ENCODE results near the gene CREM.

Gene CREM

DNA sequence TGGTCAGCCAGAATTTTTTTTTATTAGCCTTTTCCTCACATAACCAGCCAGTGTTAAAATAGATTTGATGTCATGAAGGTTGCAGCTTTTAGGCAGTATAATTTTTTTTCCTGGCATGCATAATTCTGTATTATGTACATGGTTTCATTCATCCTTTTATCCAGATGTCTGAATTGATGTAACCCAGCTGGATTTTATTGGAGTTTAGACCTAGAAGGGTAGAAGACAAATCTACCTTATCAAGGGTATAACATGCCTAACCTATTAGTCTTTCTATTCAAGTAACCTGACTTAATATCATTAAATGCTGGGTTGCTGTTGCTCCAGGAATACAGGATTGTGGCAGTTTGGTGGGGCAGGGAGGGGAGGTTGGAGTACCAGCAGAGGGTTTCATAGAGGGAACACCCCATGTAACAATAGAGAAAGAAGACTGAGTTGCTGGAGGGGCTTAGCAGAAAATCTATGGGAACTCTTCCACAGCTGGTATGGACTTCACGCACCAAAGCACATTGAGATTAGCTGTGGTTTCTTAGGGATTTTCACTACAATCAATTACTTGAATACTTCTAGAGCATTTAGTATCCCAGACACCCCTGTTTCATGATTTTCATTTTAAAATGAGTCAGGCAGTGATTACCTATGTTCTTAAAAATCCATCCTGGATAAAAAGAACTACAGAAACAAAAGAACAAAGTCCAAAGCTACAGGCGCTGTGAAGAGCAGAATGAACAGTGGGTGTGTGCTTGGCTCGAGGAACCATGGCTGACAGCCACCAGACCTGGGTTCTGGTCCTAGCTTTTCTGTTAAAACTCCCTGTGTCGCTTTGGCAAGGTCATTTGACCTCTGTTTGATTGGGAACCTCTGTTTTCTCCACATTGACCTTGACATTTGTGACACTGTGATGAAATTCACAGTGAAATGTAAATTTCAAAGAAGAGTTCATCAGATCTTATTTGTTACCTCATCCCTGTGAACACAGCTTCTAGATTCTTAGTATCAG is 93.5 kb downstream of the CREM start:
- peak; percentile 79 for DNase-seq (ENCODE audit: low read depth, low spot score)

DNA sequence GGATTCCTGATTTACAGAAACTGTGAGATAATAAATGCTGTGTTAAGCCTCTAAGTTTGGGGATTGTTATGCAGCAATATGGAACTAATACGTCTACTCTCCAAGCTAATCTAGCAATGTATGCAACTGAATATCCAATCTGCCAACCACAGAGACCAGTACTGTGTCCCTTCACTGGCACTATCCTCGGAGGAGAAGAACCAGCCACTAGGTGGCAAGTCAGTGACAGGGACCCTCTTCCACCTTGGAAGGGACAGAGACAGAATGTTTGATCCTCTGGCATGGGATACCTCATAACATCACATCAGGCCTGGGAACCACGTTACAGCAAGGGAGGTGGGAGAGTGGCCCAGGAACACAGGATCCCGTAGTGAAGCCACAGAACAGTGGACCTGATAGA is 96.4 kb downstream of the CREM start:
- no peak for DNase-seq (ENCODE audit: low read depth, low spot score)

DNA sequence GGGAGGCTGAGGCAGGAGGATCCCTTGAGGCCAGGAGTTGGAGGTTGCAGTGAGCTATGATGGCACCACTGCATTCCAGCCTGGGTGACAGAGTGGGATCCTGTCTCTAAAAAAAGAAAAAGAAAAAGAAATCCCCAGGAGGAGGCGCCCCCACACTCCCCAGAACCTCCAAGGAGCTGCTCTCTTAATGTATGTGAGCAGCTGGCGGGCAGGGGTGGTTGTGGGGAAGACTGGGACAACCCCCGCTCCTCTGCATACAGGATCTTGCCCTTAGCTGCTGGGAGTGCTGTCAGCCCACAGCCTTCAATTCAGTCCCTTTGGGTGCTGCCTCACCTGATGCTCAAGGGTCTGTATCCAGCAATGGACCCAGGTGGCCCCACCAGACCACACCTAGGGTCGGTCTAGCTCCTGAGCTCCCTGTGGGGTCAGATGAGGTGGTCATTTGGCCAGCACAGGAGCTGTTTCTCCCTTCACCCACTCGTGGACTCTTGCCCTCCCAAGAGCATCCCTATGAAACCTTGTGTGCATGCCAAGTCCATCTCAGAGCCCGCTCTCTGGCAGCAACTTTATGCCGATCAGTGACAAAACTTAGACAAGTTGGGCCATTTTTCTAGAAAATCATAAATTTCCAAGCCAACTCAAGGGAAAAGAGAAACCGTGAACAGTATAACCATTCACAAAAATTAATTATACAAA is 97.5 kb downstream of the CREM start:
- no peak for DNase-seq (ENCODE audit: low read depth, low spot score)

DNA sequence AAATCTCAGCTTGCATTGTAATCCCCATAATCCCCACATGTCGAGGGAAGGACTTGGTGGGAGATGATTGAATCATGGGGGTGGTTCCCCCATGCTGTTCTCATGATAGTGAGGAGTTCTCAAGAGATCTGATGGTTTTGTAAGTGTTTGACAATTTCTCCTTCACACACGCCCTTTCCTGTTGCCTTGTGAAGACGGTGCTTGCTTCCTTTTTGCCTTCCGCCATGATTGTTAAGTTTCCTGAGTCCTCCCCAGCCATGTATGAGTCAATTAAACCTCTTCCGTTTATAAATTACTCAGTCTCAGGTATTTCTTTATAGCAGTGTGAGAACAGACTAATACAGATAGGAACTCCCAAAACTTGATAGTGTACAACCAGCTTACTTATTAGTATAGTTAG is 98.6 kb downstream of the CREM start:
- DNase-seq (ENCODE audit: low read depth, low spot score) = no peak

DNA sequence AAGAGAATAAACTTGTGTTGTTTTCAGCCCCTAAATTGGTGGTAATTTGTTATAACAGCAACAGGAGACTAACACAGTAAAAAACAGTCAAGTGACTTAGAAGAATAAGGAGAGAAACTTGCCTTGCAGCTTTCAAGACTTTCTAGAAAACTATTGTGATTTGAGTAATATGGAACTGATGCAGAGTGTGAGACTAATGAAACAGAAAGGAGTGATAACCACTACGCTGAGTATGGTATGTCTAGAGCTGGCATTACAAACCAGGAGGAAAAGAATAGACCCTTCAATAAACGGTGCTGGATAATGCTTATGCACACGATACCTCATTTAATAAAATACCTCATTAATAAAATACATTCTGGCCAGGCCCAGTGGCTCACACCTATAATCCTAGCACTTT is 99.9 kb downstream of the CREM start:
- DNase-seq (ENCODE audit: low read depth, low spot score) = no peak

DNA sequence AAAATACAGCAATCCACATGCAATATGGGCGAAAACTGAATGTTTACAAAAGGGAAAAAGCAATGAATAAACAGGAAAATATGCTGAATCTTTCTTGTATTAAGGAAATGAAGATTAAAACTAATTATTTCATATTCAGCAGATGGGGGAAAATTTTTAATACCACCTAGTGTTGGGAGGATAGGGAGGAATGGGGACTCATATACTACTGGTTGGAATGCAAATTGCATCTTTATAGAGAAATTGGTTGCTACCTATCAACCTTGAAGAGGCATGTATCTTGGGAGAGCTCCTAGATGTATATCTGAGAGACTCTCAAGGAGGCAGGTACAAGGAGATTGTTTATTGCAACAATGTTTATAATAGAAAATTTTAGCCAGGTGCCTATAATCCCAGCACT is 101.4 kb downstream of the CREM start:
- DNase-seq (ENCODE audit: low read depth, low spot score) = no peak

DNA sequence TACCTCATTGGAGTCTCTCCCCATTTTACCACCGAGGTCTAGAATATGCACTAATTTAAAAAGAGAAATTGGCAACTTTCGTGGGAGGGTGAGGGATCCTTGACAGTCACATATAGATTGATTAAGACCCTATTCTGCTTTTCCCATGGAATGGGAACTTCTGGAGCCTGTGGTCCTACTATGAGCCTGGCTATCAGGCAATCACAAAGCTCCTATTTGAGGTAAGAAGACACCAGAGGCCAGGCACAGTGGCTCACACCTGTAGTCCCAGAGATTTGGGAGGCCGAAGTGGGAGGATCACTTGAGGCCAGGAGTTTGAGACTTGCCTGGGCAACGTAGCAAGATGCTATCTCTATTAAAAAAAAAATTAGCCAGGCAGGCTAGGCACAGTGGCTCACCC is 105.0 kb downstream of the CREM start:
- no peak for DNase-seq (ENCODE audit: low read depth, low spot score)

DNA sequence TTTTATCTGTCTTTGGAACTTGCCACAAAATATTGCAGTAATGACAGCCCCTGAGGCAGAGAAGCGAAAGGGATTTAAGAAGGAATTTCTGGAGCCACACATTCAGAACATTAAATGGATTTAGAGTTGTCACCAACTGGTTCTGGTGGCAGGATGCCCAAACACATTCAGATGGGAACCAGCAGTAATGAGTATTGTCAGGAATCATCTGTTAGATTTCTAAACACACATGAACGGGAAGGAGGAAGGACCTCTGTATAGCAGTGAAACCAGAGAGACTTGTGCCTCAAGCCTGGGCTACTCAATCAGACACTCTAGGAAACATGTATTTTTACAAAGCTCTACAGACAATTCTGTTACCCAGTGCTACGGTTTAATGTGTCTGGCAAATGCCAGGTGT is 105.9 kb downstream of the CREM start:
- DNase-seq (ENCODE audit: low read depth, low spot score) = no peak

DNA sequence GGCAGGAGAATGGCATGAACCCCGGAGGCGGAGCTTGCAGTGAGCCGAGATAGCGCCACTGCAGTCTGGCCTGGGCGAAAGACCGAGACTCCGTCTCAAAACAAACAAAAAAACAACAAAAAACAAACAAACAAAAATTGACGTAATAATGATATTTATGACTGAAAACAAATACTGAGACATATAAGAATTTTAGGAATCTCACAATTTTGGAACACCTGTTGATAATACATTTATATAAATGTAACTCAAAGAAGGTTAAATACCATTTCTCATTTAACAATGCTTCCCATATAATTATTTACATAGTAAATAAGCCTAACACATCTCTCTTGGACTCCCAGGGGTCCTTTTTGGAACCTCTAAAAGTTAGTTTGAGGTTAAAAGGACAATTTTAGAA is 107.4 kb downstream of the CREM start:
- DNase-seq (ENCODE audit: low read depth, low spot score) = no peak

DNA sequence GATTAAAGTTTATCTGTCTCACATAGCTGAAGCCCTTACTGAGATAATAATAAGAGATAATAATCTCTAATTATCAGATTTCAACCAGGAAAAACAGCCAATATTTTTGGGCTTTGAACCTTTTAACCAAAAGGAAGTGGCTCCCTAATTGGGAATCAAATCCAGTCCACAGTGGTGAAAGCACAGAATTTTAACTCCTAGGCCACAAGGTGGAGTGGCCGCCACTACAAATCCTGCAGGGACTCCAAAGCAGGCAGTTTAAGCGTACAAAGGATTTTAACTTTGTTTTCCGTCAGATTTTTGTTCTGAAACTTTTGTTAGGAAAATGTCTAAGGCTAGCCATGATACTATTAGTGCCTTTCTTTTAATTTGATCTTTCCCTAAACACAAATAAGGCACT is 110.1 kb downstream of the CREM start:
- DNase-seq (ENCODE audit: low read depth, low spot score) = peak; percentile 66

DNA sequence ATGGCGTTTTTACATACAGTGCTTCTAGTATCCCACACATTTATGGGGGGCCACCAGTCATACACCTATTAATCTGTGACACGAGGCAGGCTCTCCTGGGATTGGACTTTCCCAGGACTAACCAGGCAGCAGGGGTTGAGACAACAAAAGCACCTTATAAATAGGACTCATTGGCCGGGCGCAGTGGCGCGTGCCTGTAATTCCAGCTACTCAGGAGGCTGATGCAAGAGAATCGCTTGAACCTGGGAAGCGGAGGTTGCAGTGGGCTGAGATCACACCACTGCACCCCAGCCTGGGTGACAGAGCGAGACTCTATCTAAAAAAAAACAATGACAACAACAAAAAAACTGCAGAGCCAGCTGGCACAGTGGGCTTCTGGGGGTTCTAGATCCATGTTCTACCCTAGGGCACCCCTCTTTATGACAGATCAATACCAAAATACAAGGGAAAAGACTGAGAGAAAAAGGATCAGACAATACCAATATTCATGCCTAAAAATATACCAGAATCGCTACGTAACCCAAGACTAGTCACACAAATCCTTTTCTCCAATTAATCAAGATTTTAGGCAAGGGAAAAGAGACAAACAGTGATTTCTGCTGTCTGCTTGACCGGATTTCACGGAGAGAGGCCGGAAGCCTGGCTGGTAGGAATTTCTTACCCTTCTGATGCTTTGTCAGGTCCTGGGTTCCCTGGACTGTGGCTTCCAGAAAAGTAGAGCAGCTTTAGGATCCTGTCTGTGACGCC is 111.3 kb downstream of the CREM start:
- DNase-seq (ENCODE audit: low read depth, low spot score) = no peak

DNA sequence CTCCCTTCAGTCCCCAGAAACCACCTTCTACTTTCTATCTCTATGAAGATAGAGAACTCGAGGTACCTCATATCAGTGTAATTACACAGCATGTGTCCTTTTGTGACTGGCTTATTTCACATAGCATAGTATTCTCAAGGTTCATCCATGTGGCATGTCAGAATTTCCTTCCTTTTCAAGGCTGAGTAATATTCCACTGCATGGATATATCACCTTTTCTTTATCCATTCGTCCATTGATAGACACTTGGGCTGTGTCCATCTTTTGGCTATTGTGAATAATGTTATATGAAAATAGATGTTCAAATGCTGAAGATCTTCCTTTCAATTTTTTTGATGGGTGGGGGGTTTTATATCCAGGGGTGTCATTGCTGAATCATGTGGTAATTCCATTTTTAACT is 117.9 kb downstream of the CREM start:
- DNase-seq (ENCODE audit: low read depth, low spot score) = no peak

DNA sequence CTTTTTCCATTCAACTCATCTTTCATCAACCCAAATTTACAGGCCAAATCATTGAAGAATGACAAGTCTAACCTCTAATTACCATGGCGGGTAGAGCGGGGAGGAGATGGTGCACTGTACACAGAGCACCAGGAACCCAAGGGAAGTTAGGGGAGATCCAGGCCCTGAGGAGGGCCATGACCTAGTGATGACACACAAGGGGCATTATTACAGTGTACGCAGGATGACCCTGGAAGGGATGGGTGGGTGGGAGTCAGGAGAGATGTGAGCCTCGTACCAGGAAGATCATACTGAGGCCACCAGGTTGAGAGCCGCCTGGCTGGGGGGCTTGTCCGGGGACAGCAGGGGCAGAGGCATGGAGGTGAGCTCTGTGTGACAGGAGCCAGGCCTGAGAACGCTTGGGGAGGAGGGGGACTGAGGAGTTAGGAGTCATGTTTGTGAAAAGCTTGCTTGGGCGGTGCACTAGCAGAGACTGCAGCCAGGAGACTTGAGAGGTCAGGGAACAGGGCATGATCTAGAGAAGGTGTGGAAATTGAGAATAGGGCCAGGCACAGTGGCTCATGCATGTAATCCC is 120.2 kb downstream of the CREM start:
- no peak for DNase-seq (ENCODE audit: low read depth, low spot score)

DNA sequence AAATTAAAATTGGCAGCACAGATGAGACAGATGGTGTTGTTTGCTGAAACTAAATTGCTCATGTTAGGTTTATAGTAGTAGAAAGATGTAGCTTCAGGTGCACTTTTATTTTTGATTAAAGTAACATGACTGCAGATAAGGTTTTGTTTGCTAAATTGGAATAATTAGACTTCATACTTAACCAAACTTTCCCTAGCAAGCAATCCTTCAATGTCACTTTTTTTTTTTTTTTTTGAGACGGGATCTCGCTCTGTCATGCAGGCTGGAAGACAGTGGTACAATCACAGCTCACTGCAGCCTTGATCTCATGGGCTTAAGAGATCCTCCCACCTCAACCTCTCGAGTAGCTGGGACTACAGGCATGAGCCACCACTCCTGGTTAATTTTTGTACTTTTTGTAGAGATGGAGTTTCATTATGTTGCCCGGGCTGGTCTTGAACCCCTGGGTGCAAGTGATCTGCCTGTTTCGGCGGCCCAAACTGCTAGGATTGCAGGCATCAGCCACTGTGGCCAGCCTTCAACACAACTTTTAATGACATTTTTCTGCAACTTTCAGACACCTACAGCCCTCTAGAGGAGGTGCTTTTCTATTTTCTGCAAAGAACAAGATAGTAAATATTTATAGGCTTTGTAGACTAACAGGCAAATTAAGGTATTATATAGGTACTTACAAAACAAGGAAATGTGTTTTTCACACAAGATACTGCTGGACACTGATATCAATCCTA is 124.9 kb downstream of the CREM start:
- no peak for DNase-seq (ENCODE audit: low read depth, low spot score)

DNA sequence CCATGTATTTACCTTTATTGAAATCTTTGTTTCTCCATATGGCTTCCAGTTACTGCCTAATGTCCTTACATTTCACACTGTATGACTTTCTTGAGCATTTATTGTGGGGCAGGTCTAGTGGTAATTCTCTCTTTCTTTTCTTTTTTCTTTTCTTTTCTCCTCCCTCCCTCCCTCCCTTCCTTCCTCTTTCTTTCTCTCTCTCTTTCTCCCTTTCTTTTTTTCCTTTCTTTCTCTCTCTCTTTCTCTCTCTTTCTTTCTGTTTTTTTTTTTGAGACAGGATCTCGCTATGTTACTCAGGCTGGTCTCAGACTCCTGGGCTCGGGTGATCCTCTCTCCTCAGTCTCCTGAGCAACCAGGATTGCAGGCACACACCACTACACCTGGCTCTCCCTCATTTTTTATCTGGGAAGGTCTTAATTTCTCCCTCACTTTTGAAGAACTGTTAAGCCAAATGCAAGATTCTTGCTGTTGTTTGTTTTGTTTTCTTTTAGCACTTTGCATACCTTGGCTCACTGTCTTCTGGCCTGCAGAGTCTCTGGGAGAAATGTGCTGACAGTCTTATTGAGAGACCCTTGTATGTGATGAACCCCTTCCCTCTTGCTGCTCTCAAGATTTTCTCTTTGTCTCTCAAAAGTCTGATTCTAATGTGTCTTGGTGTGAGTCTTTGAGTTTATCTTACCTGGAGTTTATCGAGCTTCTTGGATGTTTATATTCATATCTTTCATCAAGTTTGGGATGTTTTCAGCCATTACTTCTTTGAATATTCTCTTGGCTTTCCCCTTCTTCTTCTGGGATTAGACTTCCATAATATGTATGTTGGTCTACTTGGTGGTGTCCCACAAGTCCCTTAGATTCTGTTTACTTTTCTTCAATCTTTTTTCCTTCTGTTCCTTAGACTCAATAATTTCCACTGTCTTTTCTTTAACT is 130.7 kb downstream of the CREM start:
- no peak for DNase-seq (ENCODE audit: low read depth, low spot score)

DNA sequence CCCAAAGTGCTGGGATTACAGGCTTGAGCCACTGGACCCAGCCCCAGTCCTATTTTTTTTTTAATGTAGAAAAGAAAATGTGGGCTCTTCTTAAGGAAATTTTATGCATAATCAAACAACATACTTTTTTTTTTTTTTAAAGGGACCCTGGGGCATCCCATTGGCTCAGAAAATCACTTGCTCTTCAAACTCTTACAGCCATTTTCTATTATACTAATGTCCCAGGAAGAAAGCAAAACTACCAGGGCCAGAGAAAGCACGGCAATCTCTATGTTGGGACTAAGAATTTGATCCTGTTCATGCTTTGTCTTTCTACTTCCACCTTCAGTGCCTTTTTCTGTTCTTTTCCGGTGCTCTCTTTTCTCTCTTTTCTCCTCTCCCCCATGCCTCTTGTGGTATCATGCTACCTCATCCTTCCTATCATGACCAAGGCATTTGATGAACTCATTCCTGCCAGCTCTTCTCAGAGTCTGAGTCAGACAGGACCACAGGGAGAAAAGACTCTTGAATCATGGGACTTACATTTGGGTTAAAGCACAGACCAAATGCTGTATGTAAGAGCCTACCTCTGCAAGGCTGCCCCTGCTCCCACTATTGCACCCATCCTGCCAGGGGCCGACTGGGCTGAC is 133.2 kb downstream of the CREM start:
- DNase-seq (ENCODE audit: low read depth, low spot score) = peak; percentile 85

DNA sequence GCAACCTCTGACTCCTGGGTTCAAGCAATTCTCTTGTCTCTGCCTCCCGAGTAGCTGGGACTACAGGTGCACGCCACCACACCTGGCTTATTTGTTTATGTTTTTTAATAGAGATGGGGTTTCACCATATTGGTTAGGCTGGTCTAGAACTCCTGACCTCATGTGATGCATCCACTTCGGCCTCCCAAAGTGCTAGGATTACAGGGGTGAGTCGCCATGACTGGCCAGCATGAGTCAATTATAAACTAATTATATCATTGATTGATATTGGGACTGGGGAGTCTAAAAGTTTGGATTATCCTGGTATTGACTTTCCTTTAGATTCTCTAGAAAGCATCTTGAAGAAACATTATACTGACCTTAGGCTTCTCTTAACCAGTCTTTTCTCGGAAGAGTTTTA is 135.8 kb downstream of the CREM start:
- no peak for DNase-seq (ENCODE audit: low read depth, low spot score)
